GM19467 (cell line): ENCODE measurements around the gene HSD11B1L.
"Not testable (repeated sequence)": the region's sequence is repeated elsewhere in the genome, so short reads cannot be mapped to it uniquely, and the experiment has no call there.

Experiments
- ATAC-seq: cut with Tn5 transposase; IDR thresholded peaks from one replicate; pipeline ENCODE4 v1.9.1; 2021; ENCODE audit warnings: mild to moderate bottlenecking, moderate library complexity; ENCODE audit not compliant: unreplicated experiment

The HSD11B1L gene

DNA sequence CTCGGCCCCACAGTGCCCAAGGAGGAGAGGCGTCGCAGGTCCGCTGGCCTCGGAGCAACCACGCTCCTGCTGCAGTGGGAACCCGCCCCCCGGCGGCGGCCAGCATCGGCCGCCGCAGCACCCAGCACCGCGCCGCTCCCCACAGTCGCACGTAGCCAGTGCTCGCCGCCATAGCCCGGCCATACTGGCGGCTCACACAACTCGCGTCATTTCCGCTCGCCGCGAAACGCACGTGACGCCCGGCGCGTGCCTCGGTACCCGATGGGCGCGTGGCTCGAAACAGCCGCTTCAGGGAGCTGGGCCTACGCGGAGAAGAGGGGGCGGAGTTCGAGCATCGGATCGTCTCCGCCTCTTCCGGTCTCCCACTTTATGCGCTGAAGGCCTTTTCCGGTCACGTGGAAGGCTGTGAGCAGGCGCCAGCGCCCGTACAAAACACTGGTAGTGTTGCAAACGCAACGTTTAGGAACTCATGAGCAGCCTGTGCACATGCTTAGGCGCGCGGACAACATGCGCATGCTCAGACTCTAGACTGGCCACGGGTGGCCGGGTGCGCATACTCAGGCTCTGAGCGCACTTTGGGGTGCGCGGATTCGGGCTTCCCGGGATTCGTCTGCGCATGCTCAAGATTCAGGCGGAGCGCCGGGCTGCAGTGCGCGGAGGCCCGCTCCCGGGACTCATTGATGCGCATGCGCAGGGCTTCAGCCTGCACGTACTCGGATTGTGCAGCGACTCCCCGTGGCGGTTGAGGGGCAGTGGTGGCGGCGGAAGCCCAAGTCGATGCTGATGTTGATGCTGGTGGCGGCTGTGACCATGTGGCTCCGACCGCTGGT is 39.3 kb downstream of the HSD11B1L start, which contains the start of the genes CATSPERD and LONP1:
Gene CATSPERD (plus strand): TSS at position 677 of the 830 bp plus-strand sequence. CDS start 101 bp downstream, at position 778.
Gene LONP1 (minus strand): TSS at position 186 of the 830 bp plus-strand sequence. CDS start 14 bp downstream, at position 172.
- peak; percentile 87 for ATAC-seq

- ATAC-seq = no peak
Measured at GRCh38 chr19:5727453-5728050, 46.7 kb downstream of the HSD11B1L start.

DNA sequence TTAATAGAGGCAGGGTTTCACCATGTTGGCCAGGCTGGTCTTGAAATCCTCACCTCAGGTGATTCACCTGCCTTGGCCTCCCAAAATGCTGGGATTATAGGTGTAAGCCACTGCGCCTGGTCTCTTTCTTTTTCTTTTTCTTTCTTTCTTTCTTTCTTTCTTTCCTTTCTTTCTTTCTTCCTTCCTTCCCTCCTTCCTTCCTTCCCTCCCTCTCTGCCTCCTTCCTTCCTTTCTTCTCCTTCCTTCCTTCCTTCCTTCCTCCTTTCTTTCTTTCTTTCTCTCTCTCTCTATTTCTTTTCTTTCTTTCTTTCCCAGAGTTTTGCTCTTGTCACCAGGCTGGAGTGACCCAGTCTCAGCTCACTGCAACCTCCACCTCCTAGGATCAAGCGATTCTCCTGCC is 52.3 kb downstream of the HSD11B1L start:
- ATAC-seq = not testable (repeated sequence)
